ENCODE measurements around the gene TNS3. TPM values are rescaled to one million over a fixed set of nuclear protein-coding genes. Genes with fewer than 3 reads are reported as not detected.

The TNS3 gene
- total RNA-seq, 3 donors from 2014 or later = 69.1 to 98.9 (median 69.9) TPM

DNA sequence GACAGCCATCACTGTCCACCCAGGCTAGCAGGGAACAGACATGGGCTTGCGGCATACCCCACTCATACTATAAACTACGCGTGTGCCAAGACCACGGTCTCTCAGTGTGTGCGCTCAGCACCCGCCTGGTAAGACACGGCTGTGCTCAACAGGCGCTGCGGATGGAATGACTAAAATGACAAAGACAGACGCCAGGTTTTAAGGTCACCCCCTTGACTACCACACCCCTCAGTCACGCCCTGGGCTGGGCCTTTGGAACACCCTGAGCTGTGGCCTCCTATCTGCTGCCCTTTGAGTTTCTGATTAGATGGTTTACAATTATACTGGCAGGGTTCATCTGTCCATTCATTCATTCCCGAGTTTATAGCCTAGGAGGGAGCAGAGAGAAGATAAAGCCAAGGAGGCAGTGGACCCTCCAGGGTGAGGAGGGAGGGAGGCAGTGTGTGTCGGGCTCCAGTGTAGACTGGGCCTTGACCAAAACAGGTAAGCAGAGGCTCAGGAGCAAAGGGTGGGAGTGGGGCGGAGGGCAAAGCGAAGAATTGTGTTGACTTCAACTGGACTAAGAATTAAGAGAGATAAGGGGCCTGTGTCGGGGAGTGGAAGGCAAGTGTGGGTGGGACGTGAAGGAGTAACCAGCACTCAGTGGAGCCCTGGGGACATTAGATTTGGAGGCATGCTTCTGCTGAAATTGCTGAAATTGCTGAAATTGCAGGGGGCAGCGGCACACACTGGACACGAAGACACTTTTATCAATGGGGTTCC, 35.0 kb downstream of the TNS3 start:
- no peak for TF ChIP-seq CTCF (IDR thresholded peaks at IDR 0.05)
- no peaks in the 10 kb centered on the region for H3K9me3 ChIP-seq
- no peaks in the 10 kb centered on the region for H3K36me3 ChIP-seq (ENCODE audit: low read depth)
- no peak overlapping the region for H3K4me3 ChIP-seq
- intact Hi-C loops (cut with DNase I, micrococcal nuclease) = no loop called here
- ATAC-seq (peak; percentile 92), DNase-seq (peak; percentile 87 to 91 (median 89))
- H3K4me1 ChIP-seq (ENCODE audit: low read depth) = peaks cover 11% of the 10 kb centered on the region

GRCh38 chr7:47546171-47546570, 35.7 kb downstream of the TNS3 start:
- Histone ChIP-seq H3K9me3 (no peaks in the 10 kb centered on the region), H3K4me1 (ENCODE audit: low read depth) (peaks cover 8% of the 10 kb centered on the region), H3K4me3 (no peak overlapping the region), H3K36me3 (ENCODE audit: low read depth) (no peaks in the 10 kb centered on the region)
- TF ChIP-seq CTCF (IDR thresholded peaks at IDR 0.05) = no peak
- ATAC-seq = no peak
- intact Hi-C loops (cut with DNase I, micrococcal nuclease) = no loop called here
- DNase-seq = no peak

DNA sequence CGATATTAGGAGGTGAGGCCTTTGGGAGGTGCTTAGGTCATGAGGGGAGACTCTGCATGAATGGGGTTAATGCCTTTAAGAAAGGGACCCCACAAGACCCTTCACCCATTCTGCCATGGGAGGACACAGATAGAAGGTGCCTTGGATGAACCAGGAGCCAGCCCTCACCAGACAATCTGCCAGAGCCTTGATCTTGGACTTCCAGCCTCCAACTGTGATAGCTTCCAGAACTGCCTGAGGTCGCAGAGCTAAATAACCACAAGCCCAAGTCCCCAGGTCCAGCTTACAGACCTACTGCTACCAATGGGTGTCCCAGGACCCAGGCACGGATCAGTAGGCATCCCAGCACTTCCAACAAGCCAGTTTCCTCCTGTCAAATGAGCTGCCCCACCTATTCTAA, 37.5 kb downstream of the TNS3 start:
- intact Hi-C loops (cut with DNase I, micrococcal nuclease) = no loop called here
- Histone ChIP-seq H3K4me1 (ENCODE audit: low read depth) (peaks cover 13% of the 10 kb centered on the region), H3K9me3 (no peaks in the 10 kb centered on the region), H3K36me3 (ENCODE audit: low read depth) (no peaks in the 10 kb centered on the region), H3K4me3 (no peak overlapping the region)
- TF ChIP-seq CTCF (IDR thresholded peaks at IDR 0.05) = no peak
- peak in 1 of 3 donors; percentile 16 for DNase-seq
- ATAC-seq = no peak

GRCh38 chr7:47543714-47544113, 38.2 kb downstream of the TNS3 start:
- H3K36me3 ChIP-seq (ENCODE audit: low read depth) = no peaks in the 10 kb centered on the region
- ATAC-seq (no peak), DNase-seq (peak in 1 of 3 donors; percentile 8)
- no peaks in the 10 kb centered on the region for H3K9me3 ChIP-seq
- no peak overlapping the region for H3K4me3 ChIP-seq
- intact Hi-C loops (cut with DNase I, micrococcal nuclease) = no loop called here
- peaks cover 20% of the 10 kb centered on the region for H3K4me1 ChIP-seq (ENCODE audit: low read depth)
- TF ChIP-seq CTCF (IDR thresholded peaks at IDR 0.05) = no peak

- H3K4me3 ChIP-seq = no peak overlapping the region
- no peaks in the 10 kb centered on the region for H3K9me3 ChIP-seq
- H3K4me1 ChIP-seq (ENCODE audit: low read depth) = peaks cover 26% of the 10 kb centered on the region
- no peak for TF ChIP-seq CTCF (IDR thresholded peaks at IDR 0.05)
- no peak for DNase-seq
- no peaks in the 10 kb centered on the region for H3K36me3 ChIP-seq (ENCODE audit: low read depth)
- intact Hi-C loops (cut with DNase I, micrococcal nuclease) = no loop called here
- ATAC-seq = no peak
Measured at GRCh38 chr7:47543056-47543455, 38.9 kb downstream of the TNS3 start.

All from mucosa of descending colon (tissue), 3 donors.